Measurements from ENCODE around the gene XRCC5. TPM values are rescaled to one million over a fixed set of nuclear protein-coding genes. Genes with fewer than 3 reads are reported as not detected.
A peak's percentile ranks its signal among the peaks of the same experiment; 100 is the strongest.

Gene XRCC5
- total RNA-seq, 1 donor from 2014 or later, result 807 TPM

DNA sequence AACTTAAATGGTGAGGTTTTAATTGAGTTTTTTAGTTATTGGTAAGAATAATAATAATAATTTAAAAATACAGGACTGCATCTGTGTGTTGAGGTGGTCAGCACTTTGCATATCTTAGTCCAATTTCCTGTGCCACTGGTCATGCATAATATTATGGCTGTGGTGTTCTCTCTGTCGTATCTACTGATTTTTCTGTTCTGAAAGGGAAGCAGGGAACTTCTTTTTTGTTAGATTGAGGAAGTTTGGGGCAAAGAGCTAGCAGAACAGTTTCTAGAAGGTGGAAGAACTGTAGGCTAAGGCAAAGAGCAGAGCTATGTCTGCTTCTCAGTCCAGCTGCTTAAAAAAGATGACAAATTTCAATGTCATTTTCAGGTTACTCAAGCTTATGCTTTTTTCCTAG, 74.3 kb downstream of the XRCC5 start:
- Mint-ChIP-seq H3K27me3 (ENCODE audit: insufficient read depth, low read depth) (no peaks in the 10 kb centered on the region), H3K9me3 (no peaks in the 10 kb centered on the region), H3K4me1 (peaks cover 41% of the 10 kb centered on the region), H3K4me3 (no peak overlapping the region), H3K36me3 (peaks cover 32% of the 10 kb centered on the region), H3K27ac (no peak overlapping the region)
- TF ChIP-seq EZH2 (IDR thresholded peaks at IDR 0.05) (no peak), EZH2phosphoT487 (IDR thresholded peaks at IDR 0.05) (no peak)
- TF ChIP-seq, protein P1, sequence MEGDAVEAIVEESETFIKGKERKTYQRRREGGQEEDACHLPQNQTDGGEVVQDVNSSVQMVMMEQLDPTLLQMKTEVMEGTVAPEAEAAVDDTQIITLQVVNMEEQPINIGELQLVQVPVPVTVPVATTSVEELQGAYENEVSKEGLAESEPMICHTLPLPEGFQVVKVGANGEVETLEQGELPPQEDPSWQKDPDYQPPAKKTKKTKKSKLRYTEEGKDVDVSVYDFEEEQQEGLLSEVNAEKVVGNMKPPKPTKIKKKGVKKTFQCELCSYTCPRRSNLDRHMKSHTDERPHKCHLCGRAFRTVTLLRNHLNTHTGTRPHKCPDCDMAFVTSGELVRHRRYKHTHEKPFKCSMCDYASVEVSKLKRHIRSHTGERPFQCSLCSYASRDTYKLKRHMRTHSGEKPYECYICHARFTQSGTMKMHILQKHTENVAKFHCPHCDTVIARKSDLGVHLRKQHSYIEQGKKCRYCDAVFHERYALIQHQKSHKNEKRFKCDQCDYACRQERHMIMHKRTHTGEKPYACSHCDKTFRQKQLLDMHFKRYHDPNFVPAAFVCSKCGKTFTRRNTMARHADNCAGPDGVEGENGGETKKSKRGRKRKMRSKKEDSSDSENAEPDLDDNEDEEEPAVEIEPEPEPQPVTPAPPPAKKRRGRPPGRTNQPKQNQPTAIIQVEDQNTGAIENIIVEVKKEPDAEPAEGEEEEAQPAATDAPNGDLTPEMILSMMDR (IDR thresholded peaks at IDR 0.05), result no peak
- Histone ChIP-seq H3K4me2 (no peak overlapping the region), H3K27me3 (no peaks in the 10 kb centered on the region), H4K20me1 (ENCODE audit: low read depth) (peaks cover 88% of the 10 kb centered on the region), H3K9me3 (ENCODE audit: low read depth) (no peaks in the 10 kb centered on the region), H3K9ac (no peak overlapping the region), H3K4me1 (peaks cover 70% of the 10 kb centered on the region), H3K27ac (no peak overlapping the region), H3K36me3 (peaks cover 9% of the 10 kb centered on the region), H3K4me3 (no peak overlapping the region), H3F3A (ENCODE audit: low read depth) (peaks cover 67% of the 10 kb centered on the region), H3K79me2 (ENCODE audit: low read depth) (peaks cover 96% of the 10 kb centered on the region), H2AFZ (replicated peaks) (no peak overlapping the region)
- no peak for DNase-seq (ENCODE audit: low spot score)

DNA sequence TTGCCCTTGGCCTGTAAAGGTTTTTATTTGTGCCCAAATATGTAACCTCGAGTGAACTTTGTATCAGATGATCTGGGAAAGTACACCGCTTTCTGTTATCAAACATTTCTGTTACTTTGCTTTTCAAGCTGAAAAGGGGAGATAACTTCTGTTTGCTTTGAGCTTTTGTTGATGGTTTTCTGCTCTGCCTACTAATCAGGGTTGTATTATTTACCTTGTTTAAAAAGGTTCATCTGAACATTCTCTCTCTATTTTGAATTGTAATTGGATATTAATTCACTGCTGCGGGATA, 79.4 kb downstream of the XRCC5 start:
- no peak overlapping the region for H3K4me3 Mint-ChIP-seq
- H3K4me1 Mint-ChIP-seq, result peaks cover 30% of the 10 kb centered on the region
- peak overlapping the region; percentile 85 for H3K27ac ChIP-seq
- H3K79me2 ChIP-seq (ENCODE audit: low read depth), result peaks cover 84% of the 10 kb centered on the region
- peak overlapping the region; percentile 40 for H3K4me2 ChIP-seq
- no peak for TF ChIP-seq EZH2phosphoT487 (IDR thresholded peaks at IDR 0.05)
- TF ChIP-seq, protein P1 (IDR thresholded peaks at IDR 0.05), result no peak
- no peak for TF ChIP-seq EZH2 (IDR thresholded peaks at IDR 0.05)
- peaks cover 15% of the 10 kb centered on the region for H3K36me3 ChIP-seq
- no peak overlapping the region for H2AFZ ChIP-seq (replicated peaks)
- peaks cover 60% of the 10 kb centered on the region for H4K20me1 ChIP-seq (ENCODE audit: low read depth)
- no peaks in the 10 kb centered on the region for H3K27me3 ChIP-seq
- H3K27me3 Mint-ChIP-seq (ENCODE audit: insufficient read depth, low read depth), result no peaks in the 10 kb centered on the region
- DNase-seq (ENCODE audit: low spot score), result no peak
- H3K36me3 Mint-ChIP-seq, result peaks cover 14% of the 10 kb centered on the region
- no peaks in the 10 kb centered on the region for H3K9me3 Mint-ChIP-seq
- no peaks in the 10 kb centered on the region for H3K9me3 ChIP-seq (ENCODE audit: low read depth)
- H3K27ac Mint-ChIP-seq, result no peak overlapping the region
- peaks cover 47% of the 10 kb centered on the region for H3K4me1 ChIP-seq
- H3F3A ChIP-seq (ENCODE audit: low read depth), result peaks cover 46% of the 10 kb centered on the region
- H3K4me3 ChIP-seq, result no peak overlapping the region
- H3K9ac ChIP-seq, result no peak overlapping the region

DNA sequence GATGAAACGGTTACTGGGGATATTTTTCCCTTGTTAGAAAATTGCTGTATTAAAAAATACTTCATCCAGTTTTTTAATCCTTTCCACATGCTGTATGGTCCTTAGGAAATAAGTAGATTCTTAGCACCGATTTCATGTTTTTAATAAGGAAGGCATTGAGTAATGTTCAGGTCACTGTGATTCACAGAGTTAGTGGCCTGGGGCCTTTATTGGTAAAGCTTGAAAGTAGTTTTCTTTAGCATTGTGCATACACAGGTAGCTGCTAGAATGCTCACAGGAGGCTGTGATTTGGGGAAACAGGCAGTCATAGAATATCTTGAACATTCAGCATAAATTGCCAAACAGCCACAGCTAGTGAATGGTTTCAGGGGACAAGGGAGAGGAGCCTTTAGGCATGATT, 79.8 kb downstream of the XRCC5 start:
- peaks cover 46% of the 10 kb centered on the region for H3F3A ChIP-seq (ENCODE audit: low read depth)
- H3K27ac ChIP-seq, result peak overlapping the region; percentile 85
- Mint-ChIP-seq H3K4me3 (no peak overlapping the region), H3K9me3 (no peaks in the 10 kb centered on the region), H3K4me1 (peaks cover 30% of the 10 kb centered on the region), H3K27ac (no peak overlapping the region), H3K27me3 (ENCODE audit: insufficient read depth, low read depth) (no peaks in the 10 kb centered on the region), H3K36me3 (peaks cover 13% of the 10 kb centered on the region)
- H3K4me3 ChIP-seq, result no peak overlapping the region
- no peak for TF ChIP-seq EZH2 (IDR thresholded peaks at IDR 0.05)
- TF ChIP-seq, protein P1 (IDR thresholded peaks at IDR 0.05), result no peak
- TF ChIP-seq EZH2phosphoT487 (IDR thresholded peaks at IDR 0.05), result no peak
- H3K79me2 ChIP-seq (ENCODE audit: low read depth), result peaks cover 79% of the 10 kb centered on the region
- H4K20me1 ChIP-seq (ENCODE audit: low read depth), result peaks cover 59% of the 10 kb centered on the region
- peaks cover 19% of the 10 kb centered on the region for H3K36me3 ChIP-seq
- no peak for DNase-seq (ENCODE audit: low spot score)
- no peaks in the 10 kb centered on the region for H3K27me3 ChIP-seq
- H3K9me3 ChIP-seq (ENCODE audit: low read depth), result no peaks in the 10 kb centered on the region
- H3K4me1 ChIP-seq, result peaks cover 44% of the 10 kb centered on the region
- no peak overlapping the region for H2AFZ ChIP-seq (replicated peaks)
- peak overlapping the region; percentile 40 for H3K4me2 ChIP-seq
- no peak overlapping the region for H3K9ac ChIP-seq

Measured in neural progenitor cell (in vitro differentiated cells).